ENCODE results near the gene SHANK1.

DNA sequence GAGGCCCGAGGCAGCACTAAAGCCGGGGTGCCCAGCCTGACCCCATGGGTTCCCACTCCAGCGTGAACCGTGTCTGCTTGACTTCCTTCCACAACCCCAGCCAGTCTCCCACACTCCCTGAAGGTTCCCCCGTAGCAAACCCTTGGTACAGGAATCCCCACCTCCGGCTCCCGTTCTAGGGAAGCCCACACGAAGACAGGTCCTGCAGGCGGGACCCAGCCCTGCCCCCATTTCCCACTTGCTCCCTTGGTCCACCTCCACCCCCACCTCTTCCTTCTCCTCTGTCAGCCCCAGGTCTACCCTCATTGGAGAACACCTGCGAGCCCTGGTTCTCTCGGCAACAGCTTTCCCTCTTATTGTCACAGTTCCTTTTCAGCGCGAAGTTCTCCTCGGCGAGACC lies 46.5 kb downstream of the SHANK1 start:
- TF ChIP-seq, protein P1, sequence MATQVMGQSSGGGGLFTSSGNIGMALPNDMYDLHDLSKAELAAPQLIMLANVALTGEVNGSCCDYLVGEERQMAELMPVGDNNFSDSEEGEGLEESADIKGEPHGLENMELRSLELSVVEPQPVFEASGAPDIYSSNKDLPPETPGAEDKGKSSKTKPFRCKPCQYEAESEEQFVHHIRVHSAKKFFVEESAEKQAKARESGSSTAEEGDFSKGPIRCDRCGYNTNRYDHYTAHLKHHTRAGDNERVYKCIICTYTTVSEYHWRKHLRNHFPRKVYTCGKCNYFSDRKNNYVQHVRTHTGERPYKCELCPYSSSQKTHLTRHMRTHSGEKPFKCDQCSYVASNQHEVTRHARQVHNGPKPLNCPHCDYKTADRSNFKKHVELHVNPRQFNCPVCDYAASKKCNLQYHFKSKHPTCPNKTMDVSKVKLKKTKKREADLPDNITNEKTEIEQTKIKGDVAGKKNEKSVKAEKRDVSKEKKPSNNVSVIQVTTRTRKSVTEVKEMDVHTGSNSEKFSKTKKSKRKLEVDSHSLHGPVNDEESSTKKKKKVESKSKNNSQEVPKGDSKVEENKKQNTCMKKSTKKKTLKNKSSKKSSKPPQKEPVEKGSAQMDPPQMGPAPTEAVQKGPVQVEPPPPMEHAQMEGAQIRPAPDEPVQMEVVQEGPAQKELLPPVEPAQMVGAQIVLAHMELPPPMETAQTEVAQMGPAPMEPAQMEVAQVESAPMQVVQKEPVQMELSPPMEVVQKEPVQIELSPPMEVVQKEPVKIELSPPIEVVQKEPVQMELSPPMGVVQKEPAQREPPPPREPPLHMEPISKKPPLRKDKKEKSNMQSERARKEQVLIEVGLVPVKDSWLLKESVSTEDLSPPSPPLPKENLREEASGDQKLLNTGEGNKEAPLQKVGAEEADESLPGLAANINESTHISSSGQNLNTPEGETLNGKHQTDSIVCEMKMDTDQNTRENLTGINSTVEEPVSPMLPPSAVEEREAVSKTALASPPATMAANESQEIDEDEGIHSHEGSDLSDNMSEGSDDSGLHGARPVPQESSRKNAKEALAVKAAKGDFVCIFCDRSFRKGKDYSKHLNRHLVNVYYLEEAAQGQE (IDR thresholded peaks at IDR 0.05; ENCODE audit: borderline replicate concordance in 1 of 2, low read depth in 1 of 2, low read length in 2 of 2): no peak
- TF ChIP-seq ZNF12 (CRISPR knock-in tag; IDR thresholded peaks at IDR 0.05): no peak
- no peak for TF ChIP-seq ZNF720 (CRISPR knock-in tag; IDR thresholded peaks at IDR 0.05)
- no peak for TF ChIP-seq EZH2 (conservative IDR thresholded peaks at IDR 0.05; ENCODE audit: low read depth, low read length)
- TF ChIP-seq EP300 (IDR thresholded peaks at IDR 0.05; ENCODE audit: low read depth in 2 of 2, low read length in 2 of 2): no peak
- no peak for TF ChIP-seq EP300 (CRISPR knock-in tag; IDR thresholded peaks at IDR 0.05; ENCODE audit: borderline replicate concordance)
- TF ChIP-seq, protein P2, sequence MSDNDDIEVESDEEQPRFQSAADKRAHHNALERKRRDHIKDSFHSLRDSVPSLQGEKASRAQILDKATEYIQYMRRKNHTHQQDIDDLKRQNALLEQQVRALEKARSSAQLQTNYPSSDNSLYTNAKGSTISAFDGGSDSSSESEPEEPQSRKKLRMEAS (IDR thresholded peaks at IDR 0.05): no peak
- TF ChIP-seq ZNF274 (CRISPR knock-in tag; IDR thresholded peaks at IDR 0.05): no peak
- no peak for TF ChIP-seq YY1 (IDR thresholded peaks at IDR 0.05; ENCODE audit: insufficient read depth, insufficient replicate concordance, low read depth, low read length)
- TF ChIP-seq, protein P3, sequence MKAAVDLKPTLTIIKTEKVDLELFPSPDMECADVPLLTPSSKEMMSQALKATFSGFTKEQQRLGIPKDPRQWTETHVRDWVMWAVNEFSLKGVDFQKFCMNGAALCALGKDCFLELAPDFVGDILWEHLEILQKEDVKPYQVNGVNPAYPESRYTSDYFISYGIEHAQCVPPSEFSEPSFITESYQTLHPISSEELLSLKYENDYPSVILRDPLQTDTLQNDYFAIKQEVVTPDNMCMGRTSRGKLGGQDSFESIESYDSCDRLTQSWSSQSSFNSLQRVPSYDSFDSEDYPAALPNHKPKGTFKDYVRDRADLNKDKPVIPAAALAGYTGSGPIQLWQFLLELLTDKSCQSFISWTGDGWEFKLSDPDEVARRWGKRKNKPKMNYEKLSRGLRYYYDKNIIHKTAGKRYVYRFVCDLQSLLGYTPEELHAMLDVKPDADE (CRISPR knock-in tag; IDR thresholded peaks at IDR 0.05): no peak
- TF ChIP-seq ZNF350 (CRISPR knock-in tag; IDR thresholded peaks at IDR 0.05; ENCODE audit: borderline replicate concordance, low read depth): no peak
- TF ChIP-seq, protein P4, sequence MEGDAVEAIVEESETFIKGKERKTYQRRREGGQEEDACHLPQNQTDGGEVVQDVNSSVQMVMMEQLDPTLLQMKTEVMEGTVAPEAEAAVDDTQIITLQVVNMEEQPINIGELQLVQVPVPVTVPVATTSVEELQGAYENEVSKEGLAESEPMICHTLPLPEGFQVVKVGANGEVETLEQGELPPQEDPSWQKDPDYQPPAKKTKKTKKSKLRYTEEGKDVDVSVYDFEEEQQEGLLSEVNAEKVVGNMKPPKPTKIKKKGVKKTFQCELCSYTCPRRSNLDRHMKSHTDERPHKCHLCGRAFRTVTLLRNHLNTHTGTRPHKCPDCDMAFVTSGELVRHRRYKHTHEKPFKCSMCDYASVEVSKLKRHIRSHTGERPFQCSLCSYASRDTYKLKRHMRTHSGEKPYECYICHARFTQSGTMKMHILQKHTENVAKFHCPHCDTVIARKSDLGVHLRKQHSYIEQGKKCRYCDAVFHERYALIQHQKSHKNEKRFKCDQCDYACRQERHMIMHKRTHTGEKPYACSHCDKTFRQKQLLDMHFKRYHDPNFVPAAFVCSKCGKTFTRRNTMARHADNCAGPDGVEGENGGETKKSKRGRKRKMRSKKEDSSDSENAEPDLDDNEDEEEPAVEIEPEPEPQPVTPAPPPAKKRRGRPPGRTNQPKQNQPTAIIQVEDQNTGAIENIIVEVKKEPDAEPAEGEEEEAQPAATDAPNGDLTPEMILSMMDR (CRISPR knock-in tag; IDR thresholded peaks at IDR 0.05): no peak
- TF ChIP-seq RNF2 (conservative IDR thresholded peaks at IDR 0.05; ENCODE audit: low read depth): no peak
- TF ChIP-seq NBN (conservative IDR thresholded peaks at IDR 0.05): no peak

Measured in HepG2 (cell line).